Peyer's patch (tissue), 4 donors: ENCODE measurements around the gene ALDH3B1. TPM values are rescaled to one million over a fixed set of nuclear protein-coding genes. Genes with fewer than 3 reads are reported as not detected.
A peak's percentile ranks its signal among the peaks of the same experiment; 100 is the strongest.

Experiments
- DNase-seq, 3 donors: peaks; one replicate each; pipeline ENCODE4 v3.0.0-alpha.2; 2017 to 2019
- H3K27ac ChIP-seq, 4 donors: fragments of 200-600 bp; sonication (generic); one replicate each; pipeline ENCODE4 v1.5.1; 2016 to 2019
- H3K27me3 ChIP-seq, 2 donors: fragments of 200-600 bp; sonication (generic); one replicate each; pipeline ENCODE4 v1.5.1; 2019
- H3K36me3 ChIP-seq, 3 donors: fragments of 200-600 bp; sonication (generic); one replicate each; pipeline ENCODE4 v1.5.1; 2016 to 2019
- H3K4me1 ChIP-seq, 4 donors: fragments of 200-600 bp; sonication (generic); one replicate each; pipeline ENCODE4 v1.5.1; 2016 to 2019
- H3K4me3 ChIP-seq, 4 donors: fragments of 200-600 bp; sonication (generic); 1 replicate in 3 of 4; 2 replicates in 1 of 4; pipeline ENCODE4 v1.5.1; 2016 to 2019; ENCODE audit warnings: mild to moderate bottlenecking in 1 of 4
- H3K9me3 ChIP-seq, 4 donors: fragments of 200-600 bp; sonication (generic); one replicate each; pipeline ENCODE4 v1.5.1; 2016 to 2019; ENCODE audit warnings: mild to moderate bottlenecking in 1 of 4
- CTCF ChIP-seq, 6 experiments: fragments of 450-650 bp in 4 of 6; fragments of 200-600 bp in 2 of 6; sonication (generic) in 1 of 6; IDR thresholded peaks; one replicate each; pipeline ENCODE4 v1.5.1; 2017 to 2019; ENCODE audit warnings: antibody characterized with exemption in 6 of 6, mild to moderate bottlenecking in 3 of 6, moderate library complexity in 1 of 6
- POLR2A ChIP-seq, 2 donors: fragments of 450-650 bp; IDR thresholded peaks; one replicate each; pipeline ENCODE4 v1.5.1; 2017; ENCODE audit warnings: antibody characterized with exemption in 2 of 2, mild to moderate bottlenecking in 2 of 2, moderate library complexity in 2 of 2
- total RNA-seq, 4 donors: library from RNA; depleted of rRNA; stranded (reverse); fragments of >200 nt; gene quantifications; one replicate each; pipeline ENCODE4 v1.1.0, GENCODE V29; 2016

The ALDH3B1 gene
- total RNA-seq, 4 donors from 2014 or later = 14.9 to 53.5 (median 37.0) TPM

- no peak for TF ChIP-seq POLR2A (IDR thresholded peaks at IDR 0.05)
- no peak for TF ChIP-seq CTCF (IDR thresholded peaks at IDR 0.05)
- no peak for DNase-seq
- Histone ChIP-seq H3K36me3 (peaks cover 0 to 38% (median 0%) of the 10 kb centered on the region in 3 donors), H3K4me3 (peak overlapping the region; percentile 67 to 91 (median 84)), H3K9me3 (no peaks in the 10 kb centered on the region), H3K27me3 (no peaks in the 10 kb centered on the region), H3K4me1 (peaks cover 5 to 56% (median 24%) of the 10 kb centered on the region in 4 donors), H3K27ac (peak overlapping the region; percentile 86 to 93 (median 90))
Observed at GRCh38 chr11:68040957-68041591, 30.9 kb downstream of the ALDH3B1 start.

- no peak for DNase-seq
- peaks cover 0 to 45% (median 0%) of the 10 kb centered on the region in 3 donors for H3K36me3 ChIP-seq
- H3K9me3 ChIP-seq = no peaks in the 10 kb centered on the region
- H3K4me1 ChIP-seq = peaks cover 5 to 49% (median 21%) of the 10 kb centered on the region in 4 donors
- TF ChIP-seq CTCF (IDR thresholded peaks at IDR 0.05) (no peak), POLR2A (IDR thresholded peaks at IDR 0.05) (no peak)
- no peak overlapping the region for H3K4me3 ChIP-seq
- peak overlapping the region; percentile 23 to 93 (median 88) for H3K27ac ChIP-seq
- no peaks in the 10 kb centered on the region for H3K27me3 ChIP-seq
Observed at GRCh38 chr11:68041617-68042218, 31.6 kb downstream of the ALDH3B1 start.

- TF ChIP-seq CTCF (IDR thresholded peaks at IDR 0.05) = no peak
- no peak for TF ChIP-seq POLR2A (IDR thresholded peaks at IDR 0.05)
- Histone ChIP-seq H3K27me3 (no peaks in the 10 kb centered on the region), H3K27ac (peak overlapping the region in 2 of 4 donors; percentile 23 to 93), H3K9me3 (no peaks in the 10 kb centered on the region), H3K36me3 (peaks cover 0 to 48% (median 0%) of the 10 kb centered on the region in 3 donors), H3K4me1 (peaks cover 5 to 44% (median 15%) of the 10 kb centered on the region in 4 donors), H3K4me3 (no peak overlapping the region)
- no peak for DNase-seq
Observed at GRCh38 chr11:68042219-68043028, 32.3 kb downstream of the ALDH3B1 start.

- H3K36me3 ChIP-seq = peaks cover 0 to 54% (median 0%) of the 10 kb centered on the region in 3 donors
- no peak for DNase-seq
- no peaks in the 10 kb centered on the region for H3K9me3 ChIP-seq
- peak overlapping the region in 1 of 4 donors; percentile 36 for H3K27ac ChIP-seq
- H3K4me1 ChIP-seq = peaks cover 5 to 38% (median 13%) of the 10 kb centered on the region in 4 donors
- H3K27me3 ChIP-seq = no peaks in the 10 kb centered on the region
- TF ChIP-seq CTCF (IDR thresholded peaks at IDR 0.05) (no peak), POLR2A (IDR thresholded peaks at IDR 0.05) (no peak)
- no peak overlapping the region for H3K4me3 ChIP-seq
Observed at GRCh38 chr11:68043029-68043348, 32.9 kb downstream of the ALDH3B1 start.

- Histone ChIP-seq H3K27ac (peak overlapping the region in 2 of 4 donors; percentile 4 to 36), H3K9me3 (no peaks in the 10 kb centered on the region), H3K4me3 (no peak overlapping the region), H3K27me3 (no peaks in the 10 kb centered on the region), H3K4me1 (peaks cover 0 to 33% (median 7%) of the 10 kb centered on the region in 4 donors), H3K36me3 (peaks cover 0 to 59% (median 0%) of the 10 kb centered on the region in 3 donors)
- no peak for TF ChIP-seq POLR2A (IDR thresholded peaks at IDR 0.05)
- TF ChIP-seq CTCF (IDR thresholded peaks at IDR 0.05) = no peak
- peak in 2 of 3 donors; percentile 48 to 64 for DNase-seq
Observed at GRCh38 chr11:68043349-68044144, 33.4 kb downstream of the ALDH3B1 start.
